C4-2B (cell line): ENCODE measurements around the gene POLR2A.

Experiments
- H3K27ac ChIP-seq: fragments of 450-650 bp; 2 replicates; pipeline ENCODE4 v1.5.1; 2017
- ZFX ChIP-seq: fragments of 450-650 bp; IDR thresholded peaks from 2 replicates; pipeline ENCODE4 v1.6.1; 2017
- TF ChIP-seq, protein P1 (sequence below): fragments of 450-650 bp; conservative IDR thresholded peaks from 2 replicates; pipeline ENCODE4 v1.5.1; 2017; ENCODE audit warnings: mild to moderate bottlenecking

Gene POLR2A

GRCh38 chr17:7503521-7503920, 19.4 kb downstream of the POLR2A start:
- H3K27ac ChIP-seq = no peak overlapping the region
- TF ChIP-seq ZFX = no peak
- TF ChIP-seq, protein P1, sequence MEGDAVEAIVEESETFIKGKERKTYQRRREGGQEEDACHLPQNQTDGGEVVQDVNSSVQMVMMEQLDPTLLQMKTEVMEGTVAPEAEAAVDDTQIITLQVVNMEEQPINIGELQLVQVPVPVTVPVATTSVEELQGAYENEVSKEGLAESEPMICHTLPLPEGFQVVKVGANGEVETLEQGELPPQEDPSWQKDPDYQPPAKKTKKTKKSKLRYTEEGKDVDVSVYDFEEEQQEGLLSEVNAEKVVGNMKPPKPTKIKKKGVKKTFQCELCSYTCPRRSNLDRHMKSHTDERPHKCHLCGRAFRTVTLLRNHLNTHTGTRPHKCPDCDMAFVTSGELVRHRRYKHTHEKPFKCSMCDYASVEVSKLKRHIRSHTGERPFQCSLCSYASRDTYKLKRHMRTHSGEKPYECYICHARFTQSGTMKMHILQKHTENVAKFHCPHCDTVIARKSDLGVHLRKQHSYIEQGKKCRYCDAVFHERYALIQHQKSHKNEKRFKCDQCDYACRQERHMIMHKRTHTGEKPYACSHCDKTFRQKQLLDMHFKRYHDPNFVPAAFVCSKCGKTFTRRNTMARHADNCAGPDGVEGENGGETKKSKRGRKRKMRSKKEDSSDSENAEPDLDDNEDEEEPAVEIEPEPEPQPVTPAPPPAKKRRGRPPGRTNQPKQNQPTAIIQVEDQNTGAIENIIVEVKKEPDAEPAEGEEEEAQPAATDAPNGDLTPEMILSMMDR = no peak

DNA sequence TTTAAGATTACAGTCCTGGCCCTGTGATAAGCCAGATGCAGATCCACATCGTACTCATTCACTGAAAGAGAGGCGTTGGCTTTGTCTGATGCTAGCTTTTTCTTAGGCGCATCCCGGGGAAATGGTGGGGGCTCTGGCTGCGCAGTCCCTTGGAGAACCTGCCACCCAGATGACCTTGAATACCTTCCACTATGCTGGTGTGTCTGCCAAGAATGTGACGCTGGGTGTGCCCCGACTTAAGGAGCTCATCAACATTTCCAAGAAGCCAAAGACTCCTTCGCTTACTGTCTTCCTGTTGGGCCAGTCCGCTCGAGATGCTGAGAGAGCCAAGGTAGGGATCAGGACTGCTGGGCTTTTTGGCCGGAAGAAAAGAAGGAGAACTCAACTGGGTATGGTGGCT, 24.0 kb downstream of the POLR2A start:
- TF ChIP-seq, protein P1 = no peak
- no peak for TF ChIP-seq ZFX
- no peak overlapping the region for H3K27ac ChIP-seq

GRCh38 chr17:7508846-7509245, 24.7 kb downstream of the POLR2A start:
- TF ChIP-seq ZFX = no peak
- TF ChIP-seq, protein P1 = no peak
- H3K27ac ChIP-seq = no peak overlapping the region

GRCh38 chr17:7509937-7510336, 25.8 kb downstream of the POLR2A start:
- TF ChIP-seq ZFX = no peak
- TF ChIP-seq, protein P1 = no peak
- no peak overlapping the region for H3K27ac ChIP-seq

- no peak for TF ChIP-seq ZFX
- TF ChIP-seq, protein P1 = no peak
- no peak overlapping the region for H3K27ac ChIP-seq
Observed at GRCh38 chr17:7511108-7511507, 26.9 kb downstream of the POLR2A start.

GRCh38 chr17:7512105-7512504, 27.9 kb downstream of the POLR2A start:
- H3K27ac ChIP-seq = no peak overlapping the region
- TF ChIP-seq, protein P1 = no peak
- no peak for TF ChIP-seq ZFX

GRCh38 chr17:7512824-7513540, 28.8 kb downstream of the POLR2A start:
- TF ChIP-seq, protein P1 = no peak
- TF ChIP-seq ZFX = no peak
- H3K27ac ChIP-seq = no peak overlapping the region
